Astrocyte of the cerebellum (primary cell): Measurements from ENCODE around the gene BRD2.

Experiments used
- DNase-seq: peaks from one replicate; pipeline ENCODE4 v3.0.0-alpha.2; 2011; ENCODE audit warnings: low read depth
- H3K4me3 ChIP-seq: 2 replicates; pipeline ENCODE4 v1.5.1; 2011; ENCODE audit warnings: mild to moderate bottlenecking, low read depth, low read length, moderate library complexity
- in situ Hi-C: cut with HindIII; loops from 2 replicates; pipeline ENCODE4 v1.10.0; 2017; ENCODE audit warnings: low sequenced_read_pairs
- TF ChIP-seq, protein P1 (sequence below): IDR thresholded peaks from 2 replicates; pipeline ENCODE4 v1.5.1; 2012; ENCODE audit warnings: low read length, low read depth, moderate library complexity, mild to moderate bottlenecking; ENCODE audit errors: missing control alignments

The BRD2 gene

DNA sequence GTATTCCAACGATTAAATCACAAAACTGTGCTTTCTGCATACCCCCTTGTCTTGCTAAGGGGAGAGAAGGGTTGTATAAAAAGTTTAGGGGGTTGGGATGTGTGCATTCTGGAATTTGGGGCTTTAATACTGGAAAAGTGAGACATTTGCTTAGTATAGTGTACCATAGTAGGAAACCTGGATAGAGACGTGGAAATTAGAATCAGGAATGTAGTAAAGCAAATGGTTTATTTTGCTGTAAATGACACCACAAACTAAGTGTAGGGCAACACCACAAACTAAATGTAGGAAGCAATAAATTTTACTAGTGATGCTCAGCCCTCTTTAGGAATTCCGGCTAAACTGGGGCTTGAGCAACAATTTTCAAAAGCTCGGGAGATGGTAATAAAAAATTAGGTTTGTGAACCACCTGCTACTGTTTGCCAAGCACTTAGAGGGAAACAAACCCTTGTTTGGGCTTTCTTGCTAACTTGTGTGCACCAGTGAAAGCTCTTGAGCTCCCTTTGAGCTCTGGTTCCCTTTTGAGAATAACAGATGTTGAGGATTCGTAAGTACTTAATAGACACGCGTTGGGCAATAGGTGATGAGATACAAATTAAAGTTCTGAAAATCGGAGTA is 13.8 kb downstream of the BRD2 start:
- in situ Hi-C loops, result no loop called here
- no peak for DNase-seq
- TF ChIP-seq, protein P1, sequence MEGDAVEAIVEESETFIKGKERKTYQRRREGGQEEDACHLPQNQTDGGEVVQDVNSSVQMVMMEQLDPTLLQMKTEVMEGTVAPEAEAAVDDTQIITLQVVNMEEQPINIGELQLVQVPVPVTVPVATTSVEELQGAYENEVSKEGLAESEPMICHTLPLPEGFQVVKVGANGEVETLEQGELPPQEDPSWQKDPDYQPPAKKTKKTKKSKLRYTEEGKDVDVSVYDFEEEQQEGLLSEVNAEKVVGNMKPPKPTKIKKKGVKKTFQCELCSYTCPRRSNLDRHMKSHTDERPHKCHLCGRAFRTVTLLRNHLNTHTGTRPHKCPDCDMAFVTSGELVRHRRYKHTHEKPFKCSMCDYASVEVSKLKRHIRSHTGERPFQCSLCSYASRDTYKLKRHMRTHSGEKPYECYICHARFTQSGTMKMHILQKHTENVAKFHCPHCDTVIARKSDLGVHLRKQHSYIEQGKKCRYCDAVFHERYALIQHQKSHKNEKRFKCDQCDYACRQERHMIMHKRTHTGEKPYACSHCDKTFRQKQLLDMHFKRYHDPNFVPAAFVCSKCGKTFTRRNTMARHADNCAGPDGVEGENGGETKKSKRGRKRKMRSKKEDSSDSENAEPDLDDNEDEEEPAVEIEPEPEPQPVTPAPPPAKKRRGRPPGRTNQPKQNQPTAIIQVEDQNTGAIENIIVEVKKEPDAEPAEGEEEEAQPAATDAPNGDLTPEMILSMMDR, result no peak
- H3K4me3 ChIP-seq, result no peak overlapping the region

DNA sequence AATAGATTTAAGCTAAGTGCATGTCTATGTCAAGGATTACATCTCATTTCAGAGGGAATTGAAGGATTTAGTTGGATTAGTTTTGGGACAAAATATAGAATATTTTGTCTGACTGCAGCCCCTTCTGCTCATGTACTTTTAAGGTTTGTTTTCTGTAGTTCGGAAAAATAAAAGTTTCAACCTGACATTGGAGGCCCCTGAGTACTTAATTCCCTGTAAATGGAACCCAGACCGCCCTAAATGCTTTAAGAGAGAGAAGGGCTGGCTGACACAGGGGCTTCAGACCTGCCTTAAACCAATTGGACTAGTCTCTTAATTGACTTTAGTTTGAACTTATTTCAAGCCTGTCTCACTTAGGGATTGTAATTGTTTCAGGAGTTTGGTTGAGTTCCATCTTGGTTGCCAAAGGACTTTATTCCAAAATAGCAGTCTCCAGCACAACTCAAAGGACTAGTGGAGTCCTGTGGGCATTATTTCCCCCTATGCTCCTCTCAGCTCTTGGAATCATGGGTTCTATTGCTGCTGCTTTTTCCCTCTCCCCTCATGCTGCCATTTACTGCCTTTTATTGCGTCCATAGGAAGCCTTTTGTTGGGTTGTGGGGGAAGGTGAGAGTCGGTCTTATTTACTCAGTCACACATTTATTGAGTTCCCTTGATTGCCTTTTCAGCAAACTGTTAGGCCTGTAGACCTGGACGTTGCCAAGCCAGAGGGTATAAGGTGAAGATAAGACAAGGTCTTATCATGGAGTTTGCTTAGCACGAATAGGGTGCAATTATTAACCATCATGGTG is 14.5 kb downstream of the BRD2 start:
- no peak for DNase-seq
- in situ Hi-C loops, result no loop called here
- no peak overlapping the region for H3K4me3 ChIP-seq
- TF ChIP-seq, protein P1, result no peak

DNA sequence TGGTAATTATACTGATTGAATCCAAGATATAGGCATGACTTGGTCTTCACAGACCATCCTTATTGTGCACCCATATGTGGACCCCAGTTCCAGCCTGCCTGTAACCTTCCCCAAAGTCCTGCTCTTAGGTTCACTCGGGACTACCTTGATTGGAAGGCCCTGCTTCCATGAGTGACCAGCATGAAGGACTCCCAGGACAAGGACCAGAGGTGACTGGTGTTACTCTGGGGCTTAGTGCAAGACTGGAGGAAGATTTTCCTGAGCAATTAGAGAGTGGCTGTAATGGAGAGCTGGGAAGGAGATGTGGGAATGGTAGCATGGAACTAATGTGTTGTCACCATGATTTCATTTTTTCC is 15.1 kb downstream of the BRD2 start:
- no peak overlapping the region for H3K4me3 ChIP-seq
- DNase-seq, result no peak
- in situ Hi-C loops, result no loop called here
- TF ChIP-seq, protein P1, result no peak

DNA sequence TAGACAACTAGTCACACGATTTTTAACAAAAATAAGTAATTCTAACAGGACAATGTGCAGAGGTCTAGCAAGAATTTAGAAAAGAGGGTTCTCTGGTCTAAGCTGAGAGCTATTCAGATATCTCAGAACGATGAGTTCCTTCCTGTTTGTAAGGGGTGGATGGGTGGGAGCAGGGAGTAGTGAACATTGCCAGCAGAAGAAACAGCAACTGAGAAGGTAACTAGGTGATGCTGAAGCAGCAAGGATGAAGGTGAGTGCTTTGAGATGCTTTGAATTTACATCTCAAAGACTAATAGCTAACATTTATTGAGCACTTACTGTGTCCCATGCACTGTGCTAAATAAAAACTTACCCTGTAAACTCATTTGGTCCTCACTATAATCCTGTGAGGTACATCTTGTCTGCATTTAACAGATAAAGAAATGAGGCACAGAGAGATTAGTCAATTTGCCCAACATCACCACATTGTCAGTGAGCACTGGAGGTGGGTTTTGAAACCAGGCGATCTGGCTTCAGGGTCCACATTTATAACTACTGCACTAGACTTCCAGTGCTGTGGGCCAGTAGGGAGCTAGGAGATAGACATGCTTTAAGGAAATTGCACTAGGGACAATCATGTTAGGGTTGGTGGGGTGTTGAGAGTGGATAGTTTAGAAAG is 15.7 kb downstream of the BRD2 start:
- TF ChIP-seq, protein P1, result no peak
- no peak for DNase-seq
- in situ Hi-C loops, result no loop called here
- no peak overlapping the region for H3K4me3 ChIP-seq

DNA sequence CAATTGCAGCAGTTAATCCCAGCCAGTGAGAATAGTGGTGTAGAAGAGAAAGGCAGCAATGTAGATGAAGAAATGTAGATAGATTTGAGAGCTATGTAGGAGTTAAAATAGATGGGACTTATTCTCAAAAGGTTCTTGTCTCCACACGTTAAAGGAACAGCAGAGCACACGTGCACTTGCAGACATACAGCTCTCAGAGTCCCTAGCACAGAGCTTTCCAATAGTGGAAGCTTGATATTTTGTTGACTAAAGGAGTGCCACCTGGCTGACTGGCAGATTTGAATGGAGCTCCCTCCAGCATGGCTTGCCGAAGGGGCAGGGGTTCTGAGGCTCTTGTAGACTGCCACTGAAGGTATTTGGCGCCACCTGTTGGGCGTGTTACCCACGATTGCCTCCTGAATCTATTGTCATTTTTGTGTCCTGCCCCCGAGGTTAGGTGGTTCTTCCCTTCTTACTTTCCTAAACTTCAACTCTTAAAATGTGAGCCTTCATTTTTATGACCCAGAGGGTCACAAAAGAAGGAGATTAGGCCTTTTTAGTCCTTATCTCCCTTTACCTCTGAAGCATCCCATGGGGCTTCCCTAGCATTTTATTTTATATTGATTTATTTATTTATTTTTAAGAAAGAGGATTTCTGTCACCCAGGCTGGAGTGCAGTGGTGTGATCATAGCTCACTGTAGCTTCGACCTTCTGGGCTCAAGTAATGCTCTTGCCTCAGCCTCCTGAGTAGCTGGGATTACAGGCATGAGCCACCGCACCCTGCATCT is 16.4 kb downstream of the BRD2 start:
- in situ Hi-C loops, result loop anchor here (5.0 kb wide), 1 partner anchor 78 kb away; no protein-coding TSS in a partner anchor
- TF ChIP-seq, protein P1, result peak; percentile 86
- peak; percentile 76 for DNase-seq
- H3K4me3 ChIP-seq, result no peak overlapping the region

DNA sequence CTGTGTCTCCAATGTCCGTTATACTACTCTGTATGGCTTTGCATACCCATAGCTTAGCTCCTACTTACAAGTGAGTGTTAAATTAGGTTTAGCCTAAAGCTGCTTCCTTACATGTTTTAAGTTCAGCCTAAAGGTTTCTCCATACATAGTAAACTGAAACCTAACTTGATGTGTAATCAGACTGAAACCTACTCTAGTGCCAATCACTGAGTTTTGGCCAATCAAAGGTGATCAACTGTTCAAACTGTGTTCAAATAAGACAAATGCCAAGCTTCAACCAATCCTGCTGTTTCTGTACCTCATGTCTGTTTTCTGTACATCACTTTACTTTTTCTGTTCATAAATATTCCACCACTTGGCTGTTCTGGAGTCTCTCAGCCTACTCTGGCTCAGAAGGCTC is 21.0 kb downstream of the BRD2 start:
- TF ChIP-seq, protein P1, result no peak
- in situ Hi-C loops, result loop anchor here (5.0 kb wide), 1 partner anchor 82 kb away; no protein-coding TSS in a partner anchor
- H3K4me3 ChIP-seq, result no peak overlapping the region
- no peak for DNase-seq
